ENCODE results near the gene CDK5R1. TPM values are rescaled to one million over a fixed set of nuclear protein-coding genes. Genes with fewer than 3 reads are reported as not detected.

The CDK5R1 gene
- polyA plus RNA-seq, 1 donor (not counting 4 experiments of a cell fraction or from before 2014, with no cell fraction given): 2.9 TPM

GRCh38 chr17:32494621-32495358, 8.0 kb downstream of the CDK5R1 start:
- Histone ChIP-seq H3K4me3 (ENCODE audit: control insufficient read depth in 2 of 3, extremely low read depth in 1 of 3, insufficient read depth in 2 of 3, low read depth in 1 of 3, low read length in 3 of 3) (no peak overlapping the region), H3K36me3 (ENCODE audit: control insufficient read depth in 2 of 2, extremely low read depth in 1 of 2, insufficient read depth in 2 of 2, low read length in 2 of 2) (peaks cover 2 to 4% of the 10 kb centered on the region in 2 experiments), H3K27ac (ENCODE audit: control insufficient read depth, insufficient read depth, low read length) (no peak overlapping the region), H3K27me3 (ENCODE audit: control insufficient read depth, extremely low read depth, insufficient read depth, low read length) (no peaks in the 10 kb centered on the region), H3K9me3 (ENCODE audit: control insufficient read depth, low read depth, low read length) (no peaks in the 10 kb centered on the region), H3K9me1 (ENCODE audit: control insufficient read depth, extremely low read depth, insufficient read depth, low read length) (no peaks in the 10 kb centered on the region), H4K20me1 (ENCODE audit: control insufficient read depth, extremely low read depth, insufficient read depth, low read length) (no peaks in the 10 kb centered on the region), H3K4me2 (ENCODE audit: control insufficient read depth, extremely low read depth, insufficient read depth, low read depth, low read length) (no peak overlapping the region), H2AFZ (ENCODE audit: control insufficient read depth, low read length) (no peak overlapping the region), H3K9ac (ENCODE audit: control insufficient read depth, extremely low read depth, insufficient read depth, low read length) (no peak overlapping the region), H3K4me1 (ENCODE audit: control insufficient read depth, extremely low read depth, insufficient read depth, low read length) (peaks cover 49% of the 10 kb centered on the region), H3K79me2 (ENCODE audit: control insufficient read depth, insufficient read depth, low read length) (peaks cover 13% of the 10 kb centered on the region)
- DNase-seq (ENCODE audit: low read depth, low spot score) (no peak), FAIRE-seq (no peak)
- TF ChIP-seq CTCF (optimal IDR thresholded peaks at IDR 0.05 in 1 of 3, IDR thresholded peaks at IDR 0.05 in 1 of 3, conservative IDR thresholded peaks at IDR 0.05 in 1 of 3; ENCODE audit: extremely low read depth in 1 of 3, insufficient read depth in 2 of 3, low read length in 3 of 3) (no peak), EZH2 (IDR thresholded peaks at IDR 0.05; ENCODE audit: low read length) (no peak)
- dilution Hi-C loops (cut with MboI; ENCODE audit: extremely low pct_ligation_motif_present, low sequenced_read_pairs): no loop called here

GRCh38 chr17:32495359-32496231, 8.8 kb downstream of the CDK5R1 start:
- Histone ChIP-seq H3K9me1 (ENCODE audit: control insufficient read depth, extremely low read depth, insufficient read depth, low read length) (no peaks in the 10 kb centered on the region), H3K9me3 (ENCODE audit: control insufficient read depth, low read depth, low read length) (no peaks in the 10 kb centered on the region), H3K4me3 (ENCODE audit: control insufficient read depth in 2 of 3, extremely low read depth in 1 of 3, insufficient read depth in 2 of 3, low read depth in 1 of 3, low read length in 3 of 3) (no peak overlapping the region), H3K9ac (ENCODE audit: control insufficient read depth, extremely low read depth, insufficient read depth, low read length) (no peak overlapping the region), H2AFZ (ENCODE audit: control insufficient read depth, low read length) (no peak overlapping the region), H3K27me3 (ENCODE audit: control insufficient read depth, extremely low read depth, insufficient read depth, low read length) (no peaks in the 10 kb centered on the region), H3K4me1 (ENCODE audit: control insufficient read depth, extremely low read depth, insufficient read depth, low read length) (peaks cover 41% of the 10 kb centered on the region), H3K4me2 (ENCODE audit: control insufficient read depth, extremely low read depth, insufficient read depth, low read depth, low read length) (no peak overlapping the region), H4K20me1 (ENCODE audit: control insufficient read depth, extremely low read depth, insufficient read depth, low read length) (no peaks in the 10 kb centered on the region), H3K27ac (ENCODE audit: control insufficient read depth, insufficient read depth, low read length) (peak overlapping the region; percentile 89), H3K79me2 (ENCODE audit: control insufficient read depth, insufficient read depth, low read length) (peaks cover 5% of the 10 kb centered on the region), H3K36me3 (ENCODE audit: control insufficient read depth in 2 of 2, extremely low read depth in 1 of 2, insufficient read depth in 2 of 2, low read length in 2 of 2) (peaks cover 2 to 4% of the 10 kb centered on the region in 2 experiments)
- DNase-seq (ENCODE audit: low read depth, low spot score) (no peak), FAIRE-seq (no peak)
- dilution Hi-C loops (cut with MboI; ENCODE audit: extremely low pct_ligation_motif_present, low sequenced_read_pairs): no loop called here
- TF ChIP-seq CTCF (optimal IDR thresholded peaks at IDR 0.05 in 1 of 3, IDR thresholded peaks at IDR 0.05 in 1 of 3, conservative IDR thresholded peaks at IDR 0.05 in 1 of 3; ENCODE audit: extremely low read depth in 1 of 3, insufficient read depth in 2 of 3, low read length in 3 of 3) (no peak), EZH2 (IDR thresholded peaks at IDR 0.05; ENCODE audit: low read length) (no peak)

Data from keratinocyte (primary cell).